SK-N-SH (cell line): ENCODE measurements around the gene OVOL3. TPM values are rescaled to one million over a fixed set of nuclear protein-coding genes. Genes with fewer than 3 reads are reported as not detected.
A peak's percentile ranks its signal among the peaks of the same experiment; 100 is the strongest.

Experiments
- CTCF ChIA-PET: fragments of 300-600, 350-600 bp; formaldehyde crosslinking; extraction: SDS; loops from one replicate; lab custom pipeline; 2021; lab: Yijun Ruan, JAX
- POLR2A ChIA-PET: fragments of 350-600 bp; sonication (Branson Sonifier 250); formaldehyde crosslinking; extraction: SDS; loops from one replicate; lab custom pipeline; 2020; ENCODE audit warnings: antibody characterized with exemption, inconsistent platforms; lab: Yijun Ruan, JAX
- DNase-seq: peaks from one replicate; pipeline ENCODE4 v3.0.0; 2012
- H2AFZ ChIP-seq: fragments of 200-600 bp; sonication (generic); 2 replicates; pipeline ENCODE4 v1.8.1; 2016; ENCODE audit warnings: antibody characterized with exemption, mild to moderate bottlenecking, low read depth
- H3F3A ChIP-seq: fragments of 200-600 bp; sonication (generic); replicated peaks from 2 replicates; pipeline ENCODE3; 2016; ENCODE audit warnings: antibody characterized with exemption, mild to moderate bottlenecking; ENCODE audit not compliant: insufficient read depth
- H3K27ac ChIP-seq, 2 experiments: fragments of 200-500 bp in 1 of 2; fragments of 200-600 bp in 1 of 2; sonication (Bioruptor generic) in 1 of 2; sonication (generic), shearing (Covaris generic) in 1 of 2; 2 replicates each; pipeline versions ENCODE4 v1.5.1 to v1.6.1; 2014 to 2016; ENCODE audit warnings: low read depth in 2 of 2, inconsistent platforms in 1 of 2, low read length in 1 of 2, mild to moderate bottlenecking in 1 of 2, mixed read lengths in 1 of 2
- H3K27me3 ChIP-seq: fragments of 200-600 bp; sonication (generic), shearing (Covaris generic); 2 replicates; pipeline ENCODE4 v1.6.1; 2016; ENCODE audit warnings: mixed run types; ENCODE audit not compliant: insufficient read depth
- H3K36me3 ChIP-seq, 2 experiments: fragments of 200-500 bp in 1 of 2; fragments of 200-600 bp in 1 of 2; sonication (Bioruptor generic) in 1 of 2; sonication (generic) in 1 of 2; replicated peaks in 1 of 2; 2 replicates each; pipeline versions ENCODE3 to v1.5.1; 2014 to 2016; ENCODE audit warnings: low read length in 1 of 2, mild to moderate bottlenecking in 1 of 2; ENCODE audit not compliant: insufficient read depth in 2 of 2, control insufficient read depth in 1 of 2
- H3K4me1 ChIP-seq, 2 experiments: fragments of 200-500 bp in 1 of 2; fragments of 200-600 bp in 1 of 2; sonication (Bioruptor generic) in 1 of 2; sonication (generic), shearing (Covaris generic) in 1 of 2; 2 replicates each; pipeline versions ENCODE4 v1.5.1 to v1.6.1; 2014 to 2016; ENCODE audit warnings: low read depth in 1 of 2, low read length in 1 of 2, mixed run types in 1 of 2; ENCODE audit not compliant: insufficient read depth in 2 of 2, control insufficient read depth in 1 of 2
- H3K4me2 ChIP-seq: fragments of 200-600 bp; sonication (generic), shearing (Covaris generic); 2 replicates; pipeline ENCODE4 v1.6.1; 2017; ENCODE audit warnings: mixed run types
- H3K4me3 ChIP-seq, 2 experiments: fragments of 200-500 bp in 1 of 2; fragments of 200-600 bp in 1 of 2; sonication (Bioruptor generic) in 1 of 2; sonication (generic), shearing (Covaris generic) in 1 of 2; 2 replicates each; pipeline versions ENCODE4 v1.5.1 to v1.8.1; 2014 to 2016; ENCODE audit warnings: low read depth in 2 of 2, inconsistent platforms in 1 of 2, low read length in 1 of 2, mild to moderate bottlenecking in 1 of 2, mixed read lengths in 1 of 2, moderate library complexity in 1 of 2
- H3K79me2 ChIP-seq: fragments of 200-600 bp; sonication (generic); 2 replicates; pipeline ENCODE4 v1.8.1; 2017; ENCODE audit warnings: mild to moderate bottlenecking; ENCODE audit not compliant: insufficient read depth
- H3K9ac ChIP-seq: fragments of 200-600 bp; sonication (generic); 2 replicates; pipeline ENCODE4 v1.6.1; 2017; ENCODE audit warnings: mixed run types
- H3K9me2 ChIP-seq: fragments of 200-600 bp; sonication (generic); 2 replicates; pipeline ENCODE4 v1.6.1; 2017; ENCODE audit warnings: mixed run types
- H3K9me3 ChIP-seq: fragments of 200-600 bp; sonication (generic); 2 replicates; pipeline ENCODE4 v1.6.1; 2017; ENCODE audit warnings: mixed run types, mild to moderate bottlenecking, moderate library complexity
- H4K20me1 ChIP-seq: fragments of 200-600 bp; sonication (generic); 2 replicates; pipeline ENCODE4 v1.6.1; 2017; ENCODE audit warnings: mild to moderate bottlenecking, mixed run types; ENCODE audit not compliant: insufficient read depth
- CHD2 ChIP-seq: fragments of 150-350 bp; IDR thresholded peaks from 2 replicates; pipeline ENCODE4 v1.6.1; 2018; ENCODE audit warnings: low read length; ENCODE audit not compliant: partially characterized antibody
- CTCF ChIP-seq: fragments of 200-600 bp; sonication (generic); IDR thresholded peaks from 2 replicates; pipeline ENCODE4 v1.6.1; 2017; ENCODE audit warnings: antibody characterized with exemption, mild to moderate bottlenecking, moderate library complexity
- EZH2phosphoT487 ChIP-seq: fragments of 200-600 bp; sonication (generic); IDR thresholded peaks from 2 replicates; pipeline ENCODE4 v1.6.1; 2017; ENCODE audit warnings: low read depth, mixed run types, mild to moderate bottlenecking, antibody characterized with exemption, moderate library complexity, borderline replicate concordance
- FOSL2 ChIP-seq: IDR thresholded peaks from 2 replicates; pipeline ENCODE4 v1.4.0; 2012; ENCODE audit warnings: low read depth, mild to moderate bottlenecking, moderate library complexity, borderline replicate concordance
- FOXM1 ChIP-seq: IDR thresholded peaks from 2 replicates; pipeline ENCODE4 v1.4.0; 2012; ENCODE audit warnings: low read depth, mild to moderate bottlenecking
- GATA2 ChIP-seq: sonication (generic); formaldehyde crosslinking; IDR thresholded peaks from 2 replicates; pipeline ENCODE4 v1.5.0; 2020; ENCODE audit warnings: mild to moderate bottlenecking, missing genetic modification reagents
- IRF3 ChIP-seq: fragments of 150-350 bp; IDR thresholded peaks from 2 replicates; pipeline ENCODE4 v1.6.1; 2016; ENCODE audit warnings: mild to moderate bottlenecking, low read depth, low read length
- JUND ChIP-seq: IDR thresholded peaks from 2 replicates; pipeline ENCODE4 v1.4.0; 2012
- MXI1 ChIP-seq: IDR thresholded peaks from 2 replicates; pipeline ENCODE4 v1.6.1; 2012; ENCODE audit warnings: mild to moderate bottlenecking, low read depth, low read length, improper control_type of control experiment
- NFIC ChIP-seq: IDR thresholded peaks from 2 replicates; pipeline ENCODE4 v1.4.0; 2012; ENCODE audit warnings: borderline replicate concordance
- NRF1 ChIP-seq: IDR thresholded peaks from 2 replicates; pipeline ENCODE4 v1.6.1; 2012; ENCODE audit warnings: low read depth, mild to moderate bottlenecking, low read length
- POLR2AphosphoS5 ChIP-seq: IDR thresholded peaks from 2 replicates; pipeline ENCODE4 v1.6.1; 2012; ENCODE audit warnings: low read depth, low read length
- RCOR1 ChIP-seq: fragments of 150-350 bp; IDR thresholded peaks from 2 replicates; pipeline ENCODE4 v1.6.1; 2017; ENCODE audit warnings: antibody characterized with exemption, low read length
- RXRA ChIP-seq: IDR thresholded peaks from 2 replicates; pipeline ENCODE4 v1.4.0; 2012; ENCODE audit warnings: low read depth, mild to moderate bottlenecking, borderline replicate concordance
- SMC3 ChIP-seq: IDR thresholded peaks from 2 replicates; pipeline ENCODE4 v1.6.1; 2012; ENCODE audit warnings: low read depth, low read length, improper control_type of control experiment
- TAF1 ChIP-seq: IDR thresholded peaks from 2 replicates; pipeline ENCODE4 v1.6.1; 2012; ENCODE audit warnings: low read depth, mild to moderate bottlenecking, low read length, moderate library complexity, borderline replicate concordance
- TCF12 ChIP-seq: IDR thresholded peaks from 2 replicates; pipeline ENCODE4 v1.4.0; 2012
- YY1 ChIP-seq: IDR thresholded peaks from 2 replicates; pipeline ENCODE4 v1.4.0; 2012; ENCODE audit warnings: low read depth, mild to moderate bottlenecking
- ZBTB33 ChIP-seq: IDR thresholded peaks from 2 replicates; pipeline ENCODE4 v1.4.0; 2012; ENCODE audit warnings: low read depth, borderline replicate concordance
- WGBS: methylation state at CpG from one replicate; pipeline ENCODE4 v1.1.6; 2017; ENCODE audit warnings: low lambda C conversion rate; 5-methylcytosine and 5-hydroxymethylcytosine counted together
- polyA plus RNA-seq, 3 experiments: library from polyadenylated mRNA; depleted of rRNA; stranded (reverse); fragments of >200 nt; gene quantifications; 2 replicates each; pipeline ENCODE4 v1.2.3, GENCODE V29; 2012

The OVOL3 gene
- polyA plus RNA-seq, 1 of the 3 experiments (the other 2 are of a cell fraction), result not detected

- Histone ChIP-seq H4K20me1 (peaks cover 10% of the 10 kb centered on the region), H3K27me3 (no peaks in the 10 kb centered on the region), H2AFZ (peak overlapping the region; percentile 44; the same call in 1 of the 2 replicates), H3F3A (peaks cover 19% of the 10 kb centered on the region), H3K27ac (peak overlapping the region; percentile 23 to 26; a peak in 3 of 4 replicates), H3K9ac (0 out of 2 replicates have a peak overlapping the region, but pooled peaks have one; percentile 9), H3K36me3 (peaks cover 0 to 8% of the 10 kb centered on the region in 2 experiments), H3K4me3 (no peak overlapping the region), H3K79me2 (peaks cover 20% of the 10 kb centered on the region), H3K9me2 (no peaks in the 10 kb centered on the region), H3K9me3 (no peaks in the 10 kb centered on the region), H3K4me2 (peak overlapping the region; percentile 39; the same call in 1 of the 2 replicates), H3K4me1 (peaks cover 14% of the 10 kb centered on the region in 2 experiments; a peak in 3 of 4 replicates)
- 61% methylated on average over 12 of the region's 12 CpGs for WGBS
- ChIA-PET CTCF (interaction anchor here (2.0 kb wide), 1 partner anchor 9 kb away, joined by 26 read pairs; no protein-coding TSS in a partner anchor), POLR2A (interaction anchor here (1.3 kb wide), 1 partner anchor 9 kb away, joined by 4 read pairs; no protein-coding TSS in a partner anchor)
- DNase-seq, result no peak
- TF ChIP-seq SMC3 (no peak), FOSL2 (peak; percentile 65), FOXM1 (no peak), JUND (peak; percentile 45; the same call in 1 of the 2 replicates), RXRA (peak; percentile 87; the same call in 1 of the 2 replicates), NFIC (peak; percentile 68), TCF12 (no peak), CTCF (no peak), POLR2AphosphoS5 (peak; percentile 15; the same call in 1 of the 2 replicates)
Measured at GRCh38 chr19:36136964-36137686, 26.2 kb downstream of the OVOL3 start.

- Histone ChIP-seq H3K27me3 (no peaks in the 10 kb centered on the region), H3K4me2 (peak overlapping the region; percentile 89), H4K20me1 (peaks cover 23% of the 10 kb centered on the region), H3F3A (peaks cover 19% of the 10 kb centered on the region), H3K79me2 (peaks cover 33% of the 10 kb centered on the region), H3K9me3 (no peaks in the 10 kb centered on the region), H3K4me1 (peaks cover 14% of the 10 kb centered on the region in 2 experiments; a peak in 3 of 4 replicates), H3K36me3 (peaks cover 11 to 19% of the 10 kb centered on the region in 2 experiments), H3K27ac (peak overlapping the region; percentile 87 to 93), H3K9me2 (no peaks in the 10 kb centered on the region), H3K9ac (peak overlapping the region; percentile 97), H2AFZ (no peak overlapping the region; the same call in 1 of the 2 replicates), H3K4me3 (peak overlapping the region; percentile 80 to 90; a peak in 3 of 4 replicates)
- CTCF ChIA-PET, result interaction anchor here (1.6 kb wide), 1 partner anchor 11 kb away, joined by 6 read pairs; no protein-coding TSS in a partner anchor
- no peak for DNase-seq
- POLR2A ChIA-PET, result interaction anchor here (1.5 kb wide), 1 partner anchor 11 kb away, joined by 5 read pairs; no protein-coding TSS in a partner anchor
- WGBS, result 53% methylated on average over 7 of the region's 7 CpGs
- TF ChIP-seq ZBTB33 (no peak), RCOR1 (no peak), TAF1 (no peak), YY1 (no peak), TCF12 (no peak), NRF1 (no peak), MXI1 (no peak), CHD2 (no peak), EZH2phosphoT487 (no peak), GATA2 (CRISPR knock-in tag) (no peak), CTCF (no peak), IRF3 (no peak)
Measured at GRCh38 chr19:36139120-36139472, 28.2 kb downstream of the OVOL3 start.
